Stimulated activated CD4-positive, alpha-beta T cell treated with anti-CD3 and anti-CD28 coated beads, Interleukin-15, amount 100 ng/mL, for 1 hour (primary cell): Measurements from ENCODE around the gene KLHDC9.
"Not testable (repeated sequence)": the region's sequence is repeated elsewhere in the genome, so short reads cannot be mapped to it uniquely, and the experiment has no call there.

ENCODE experiments used
- DNase-seq, 2 donors: peaks; one replicate each; pipeline ENCODE4 v3.0.0-alpha.2; 2020; ENCODE audit warnings: low read depth in 1 of 2, low spot score in 1 of 2

Gene KLHDC9, protein sequence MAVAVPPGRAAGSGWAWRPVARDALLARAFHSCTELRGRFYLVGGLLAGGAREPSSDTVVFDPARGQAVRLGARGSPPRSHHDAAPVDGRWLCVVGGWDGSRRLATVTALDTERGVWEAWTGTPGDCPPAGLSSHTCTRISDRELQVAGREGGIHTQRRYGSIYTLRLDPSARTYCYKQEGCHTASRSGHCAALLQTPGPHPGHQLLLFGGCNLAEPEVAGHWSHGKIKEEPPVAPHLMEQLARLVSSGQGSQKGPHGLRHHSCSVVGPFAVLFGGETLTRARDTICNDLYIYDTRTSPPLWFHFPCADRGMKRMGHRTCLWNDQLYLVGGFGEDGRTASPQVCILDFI

DNA sequence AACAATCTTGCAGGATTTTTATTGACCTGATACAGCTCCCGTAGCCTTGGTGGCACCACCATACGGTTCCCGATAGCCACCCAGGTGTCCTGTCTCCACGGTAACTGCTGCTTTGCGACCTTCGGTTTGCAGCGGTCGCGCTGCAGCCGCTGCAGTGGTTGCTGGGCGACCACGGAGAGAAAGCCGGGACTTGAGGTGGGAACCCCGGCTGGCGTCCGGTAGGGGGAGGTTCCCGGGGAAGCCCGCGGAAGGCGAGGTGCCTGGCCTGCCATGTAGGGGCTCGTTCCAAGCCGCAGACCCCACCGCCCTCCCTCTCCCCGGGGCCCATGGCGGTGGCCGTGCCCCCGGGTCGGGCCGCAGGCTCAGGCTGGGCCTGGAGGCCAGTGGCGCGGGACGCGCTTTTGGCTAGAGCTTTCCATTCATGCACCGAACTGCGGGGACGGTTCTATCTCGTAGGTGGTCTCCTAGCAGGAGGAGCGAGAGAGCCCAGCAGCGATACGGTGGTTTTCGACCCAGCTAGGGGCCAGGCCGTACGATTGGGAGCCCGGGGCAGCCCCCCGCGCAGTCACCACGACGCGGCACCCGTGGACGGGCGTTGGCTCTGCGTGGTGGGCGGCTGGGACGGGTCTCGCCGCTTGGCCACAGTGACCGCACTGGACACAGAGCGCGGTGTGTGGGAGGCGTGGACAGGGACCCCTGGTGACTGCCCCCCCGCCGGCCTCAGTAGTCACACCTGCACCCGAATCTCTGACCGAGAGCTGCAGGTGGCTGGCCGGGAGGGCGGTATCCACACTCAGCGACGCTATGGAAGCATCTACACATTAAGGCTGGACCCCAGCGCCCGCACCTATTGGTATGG, at the start of gene KLHDC9:
Gene KLHDC9 (plus strand): TSS at position 152 of the 859 bp plus-strand sequence. CDS start 175 bp downstream, at position 327.
- peak; percentile 36 for DNase-seq

DNA sequence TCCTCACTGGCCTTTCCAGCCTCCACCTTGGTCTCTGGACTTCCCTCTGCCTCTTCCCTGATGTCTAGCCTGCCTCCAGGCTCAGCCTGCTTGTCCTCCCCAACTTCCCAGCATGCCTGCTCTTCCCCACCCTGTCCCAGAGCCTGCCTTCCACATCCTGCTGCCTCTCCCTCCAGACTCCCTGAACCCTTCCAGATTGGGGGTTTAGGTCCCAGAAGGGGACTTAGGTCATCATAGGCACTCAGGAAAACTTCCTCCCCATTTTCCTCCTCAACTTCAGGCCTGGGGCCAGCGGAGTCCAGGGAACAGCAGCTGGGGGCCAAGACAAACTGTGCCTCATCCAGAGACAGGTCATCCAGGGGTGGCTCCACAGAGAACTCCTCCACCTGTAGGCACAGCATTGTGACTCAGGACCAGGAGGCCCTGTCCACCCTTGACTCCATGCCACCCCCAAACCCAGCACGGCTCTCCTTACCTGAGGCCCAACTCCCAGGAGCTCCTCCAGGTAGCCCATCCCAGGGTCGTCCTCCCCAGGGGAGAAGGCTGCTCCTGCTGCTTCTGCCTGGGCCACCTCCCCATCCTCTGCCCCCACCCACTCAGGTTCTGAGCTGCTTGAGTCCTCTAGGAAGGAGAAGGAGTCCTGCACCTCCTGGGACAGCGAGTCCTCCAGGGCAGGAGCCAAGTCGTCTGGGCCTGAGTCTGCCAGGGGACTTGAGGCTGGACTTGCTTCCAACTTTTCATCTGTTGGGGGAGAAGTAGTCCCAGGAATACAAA, 49.0 kb upstream of the KLHDC9 start:
- DNase-seq, result no peak

DNA sequence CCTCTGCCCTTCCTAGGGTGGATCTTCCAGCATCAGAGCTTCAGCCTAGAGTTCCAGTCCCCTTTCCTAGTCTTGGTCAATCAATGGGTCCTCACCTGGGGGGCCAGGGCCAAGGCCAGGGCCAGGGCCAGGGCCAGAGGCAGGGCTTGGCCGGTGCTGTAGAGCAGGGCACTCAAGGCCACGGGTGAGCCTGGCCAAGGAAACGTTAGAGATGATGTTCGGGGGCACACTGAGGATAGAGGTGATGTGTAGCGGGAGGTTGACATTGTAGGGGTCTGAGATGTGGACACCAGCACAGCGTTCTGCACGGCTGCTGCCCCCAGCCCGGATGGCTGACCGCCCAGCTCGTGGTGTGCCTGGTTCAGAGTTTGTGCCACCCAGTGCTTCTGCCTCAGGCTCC, 46.9 kb upstream of the KLHDC9 start:
- DNase-seq, result no peak

DNA sequence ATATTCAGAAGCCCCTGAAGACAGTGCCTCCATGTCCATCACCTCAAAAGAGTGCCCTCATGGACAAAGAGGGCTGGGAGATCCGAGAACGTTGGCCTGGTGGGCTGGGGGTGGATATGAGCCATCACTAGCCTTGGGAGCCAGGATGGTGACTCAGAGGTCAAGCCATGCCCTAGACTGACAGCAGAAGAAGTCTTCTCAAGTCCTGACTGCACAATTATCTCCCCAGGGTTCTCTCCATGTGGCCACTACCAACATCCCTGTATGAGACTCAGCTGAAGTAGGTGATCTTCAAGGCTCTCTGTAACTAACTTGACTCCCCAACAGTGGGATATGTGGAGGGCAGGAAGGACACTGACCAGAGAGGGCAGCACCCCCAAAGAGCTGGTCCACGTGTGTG, 45.3 kb upstream of the KLHDC9 start:
- no peak for DNase-seq

DNA sequence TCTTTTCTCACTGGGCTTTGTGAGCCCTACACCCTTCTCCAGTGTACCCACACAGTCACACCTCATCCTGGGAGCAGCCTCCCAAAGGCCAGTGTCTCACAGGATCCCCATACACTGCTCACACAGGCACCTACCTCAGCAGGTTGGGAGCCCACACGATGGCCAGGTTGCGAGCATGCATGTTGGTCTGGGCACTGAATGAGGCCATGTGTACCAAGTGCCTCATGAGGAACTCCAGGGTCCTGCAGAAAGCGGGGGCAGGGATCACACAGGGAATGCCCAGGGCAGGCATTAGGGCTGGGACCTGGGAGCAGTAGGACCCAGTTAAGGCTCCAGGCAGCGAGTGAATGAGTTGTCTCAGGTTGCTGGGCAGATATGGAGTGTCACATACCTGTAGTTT, 43.9 kb upstream of the KLHDC9 start:
- DNase-seq, result no peak

DNA sequence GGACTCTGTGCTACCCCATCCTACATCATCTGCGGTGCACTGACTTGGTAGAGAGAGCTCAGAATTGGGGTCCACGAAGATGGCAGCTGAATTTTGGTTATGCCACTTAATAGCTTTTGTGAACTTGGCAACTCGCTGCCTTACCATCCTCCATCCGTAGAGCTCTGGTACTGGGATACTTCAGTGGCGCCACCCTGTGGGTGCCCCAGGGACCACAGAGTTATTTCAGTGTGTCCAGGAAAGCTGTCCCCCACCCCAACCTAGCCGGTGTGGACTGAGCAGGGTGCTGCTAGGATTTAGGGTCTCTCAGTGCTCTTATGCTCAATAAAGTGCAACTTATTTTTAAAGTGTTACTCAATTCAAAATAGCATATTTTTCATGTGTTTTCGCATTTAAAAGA, 43.4 kb upstream of the KLHDC9 start:
- DNase-seq, result no peak

DNA sequence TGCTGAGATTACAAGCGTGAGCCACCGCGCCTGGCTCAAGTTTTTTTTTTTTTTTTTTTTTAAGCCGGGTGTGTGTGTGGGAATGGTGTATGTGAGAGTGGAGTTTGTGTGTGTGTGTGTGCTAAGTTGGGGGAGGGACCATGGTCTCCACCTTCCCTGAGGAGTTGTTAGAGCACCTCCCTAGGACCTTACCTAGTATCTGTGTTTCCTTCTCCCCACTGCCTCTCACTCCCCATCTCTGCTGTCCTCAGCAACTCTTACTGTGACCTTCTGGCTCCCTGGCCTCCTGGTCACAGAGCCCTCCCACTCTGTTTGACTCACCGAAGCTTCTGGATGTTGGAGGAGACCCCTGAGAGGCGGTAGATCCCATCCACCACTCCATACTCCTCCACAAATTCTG, 38.9 kb upstream of the KLHDC9 start:
- no peak for DNase-seq

DNA sequence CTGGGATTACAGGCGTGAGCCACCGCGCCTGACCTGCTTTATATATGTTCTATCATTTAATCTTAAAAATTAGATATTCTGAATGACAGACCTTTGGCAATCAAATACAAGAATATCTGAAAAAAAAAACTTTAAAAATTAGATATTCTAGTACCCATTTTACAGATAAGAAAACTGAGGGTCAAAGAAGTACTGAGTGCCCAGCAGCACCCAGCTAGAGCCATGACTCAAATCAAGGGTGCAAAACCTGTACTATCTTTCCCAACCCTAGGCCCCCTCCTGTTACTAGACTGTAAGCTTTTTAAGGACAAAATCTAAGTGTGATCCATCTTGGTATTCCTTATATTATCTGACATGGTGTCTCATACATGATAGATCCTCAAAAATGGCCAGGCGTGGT, 36.7 kb upstream of the KLHDC9 start:
- no peak for DNase-seq

DNA sequence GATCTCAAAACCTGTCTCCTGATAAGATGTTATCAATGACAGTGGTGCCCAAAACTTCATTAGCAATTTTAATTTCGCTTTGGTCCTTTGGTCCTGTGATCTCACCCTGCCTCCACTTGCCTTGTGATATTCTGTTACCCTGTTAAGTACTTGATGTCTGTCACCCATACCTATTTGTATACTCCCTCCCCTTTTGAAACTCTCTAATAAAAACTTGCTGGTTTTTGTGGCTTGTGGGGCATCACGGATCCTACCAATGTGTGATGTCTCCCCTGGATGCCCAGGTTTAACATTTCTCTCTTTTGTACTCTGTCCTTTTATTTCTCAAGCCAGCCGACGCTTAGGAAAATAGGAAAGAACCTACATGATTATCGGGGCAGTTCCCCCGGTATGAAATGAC, 34.2 kb upstream of the KLHDC9 start:
- not testable (repeated sequence) for DNase-seq

DNA sequence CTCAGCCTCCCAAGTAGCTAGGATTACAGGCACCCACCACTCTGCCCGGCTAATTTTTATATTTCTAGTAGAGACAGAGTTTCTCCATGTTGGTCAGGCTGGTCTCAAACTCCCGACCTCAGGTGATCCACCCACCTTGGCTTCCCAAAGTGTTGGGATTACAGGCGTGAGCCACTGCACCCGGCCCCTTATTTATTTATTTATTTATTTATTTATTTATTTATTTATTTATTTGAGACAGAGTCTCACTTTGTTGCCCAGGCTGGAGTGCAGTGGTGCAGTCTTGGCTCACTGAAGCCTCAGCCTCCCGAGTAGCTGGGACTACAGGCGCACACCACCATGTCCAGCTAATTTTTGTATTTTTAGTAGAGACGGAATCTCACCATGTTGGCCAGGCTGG, 32.5 kb upstream of the KLHDC9 start:
- not testable (repeated sequence) for DNase-seq

DNA sequence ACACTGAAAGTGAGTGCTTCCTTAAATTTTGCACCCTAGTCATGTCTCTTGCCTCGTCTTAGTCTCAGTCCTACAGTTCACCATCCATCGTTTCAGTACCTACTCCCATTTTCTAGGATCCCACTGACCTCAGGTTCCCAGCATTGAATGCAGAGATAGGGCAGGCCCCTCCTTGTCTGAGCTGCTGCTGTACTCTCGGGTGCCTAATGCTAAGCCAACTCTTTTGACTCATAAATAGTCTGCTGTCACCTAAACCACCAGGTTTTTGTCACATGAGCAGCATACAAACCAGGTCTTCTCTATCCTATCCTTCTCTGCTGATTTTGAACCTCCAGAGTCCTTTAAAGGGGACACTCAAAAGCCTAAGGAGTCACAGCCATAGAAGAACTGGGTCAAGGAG, 31.5 kb upstream of the KLHDC9 start:
- DNase-seq, result no peak

DNA sequence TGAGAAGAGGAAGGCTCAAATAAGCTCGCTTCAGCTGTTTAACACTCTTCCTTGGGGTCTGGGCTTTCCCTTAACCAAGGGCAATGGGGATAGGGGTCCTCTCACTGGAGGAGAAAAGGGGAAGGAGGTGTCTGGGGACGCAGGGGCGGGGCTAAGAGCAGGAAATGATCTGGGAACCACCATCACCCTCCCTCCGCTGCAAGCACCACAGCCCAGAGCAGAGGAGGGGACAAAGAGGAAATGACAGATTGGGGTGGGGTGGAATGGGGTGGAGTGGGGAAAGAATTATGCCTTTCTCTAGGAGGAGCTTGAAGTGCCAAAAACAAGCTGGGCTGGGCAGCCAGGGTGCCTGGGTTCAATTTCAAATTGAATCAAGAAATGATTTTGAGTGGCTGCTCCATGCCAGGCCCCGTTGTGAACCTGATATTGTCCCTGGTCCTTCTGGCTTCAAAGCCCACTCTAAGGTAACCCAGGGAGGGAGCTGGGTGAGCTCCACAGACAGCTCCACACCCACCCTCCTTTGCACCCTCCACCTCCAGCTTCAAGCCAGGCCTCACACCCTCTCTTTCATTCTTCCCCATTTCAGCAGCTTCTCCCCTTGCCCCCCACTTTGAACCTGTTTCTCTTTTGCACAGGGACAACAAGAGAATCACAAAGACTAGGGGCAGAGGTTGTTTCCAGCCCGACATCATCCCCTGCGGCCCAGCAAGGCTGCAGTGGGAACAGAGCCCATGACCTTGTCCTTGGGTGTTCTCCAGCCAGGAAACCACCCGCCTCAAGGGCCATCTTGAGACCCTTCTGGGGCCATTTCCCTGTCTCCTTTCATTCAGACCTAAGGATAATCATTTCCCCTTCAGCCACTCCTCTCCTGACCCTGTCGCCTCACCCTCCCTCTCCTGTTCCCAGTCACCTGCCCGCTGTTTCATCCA, 29.6 kb upstream of the KLHDC9 start:
- DNase-seq, result peak; percentile 49 to 66

DNA sequence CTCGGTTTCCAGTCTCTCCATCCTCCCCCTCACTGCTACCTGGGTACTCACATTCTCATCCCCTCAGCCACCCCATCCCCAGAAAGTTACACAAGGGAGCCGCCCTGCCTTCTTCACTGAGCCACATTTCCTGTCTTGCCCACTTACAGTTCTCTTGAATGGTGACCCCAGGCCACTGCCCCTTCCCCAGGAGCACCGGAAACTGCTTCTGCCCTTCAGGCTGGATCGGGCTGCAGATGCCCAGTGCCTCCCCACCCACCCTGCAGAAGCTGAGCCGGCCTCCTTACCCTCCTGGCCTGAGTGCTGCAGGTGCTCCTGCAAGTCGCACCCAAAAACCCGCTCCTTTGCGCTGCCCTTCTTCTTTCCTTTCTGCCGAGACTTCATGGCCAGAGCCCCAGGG, 28.9 kb upstream of the KLHDC9 start:
- DNase-seq, result no peak

DNA sequence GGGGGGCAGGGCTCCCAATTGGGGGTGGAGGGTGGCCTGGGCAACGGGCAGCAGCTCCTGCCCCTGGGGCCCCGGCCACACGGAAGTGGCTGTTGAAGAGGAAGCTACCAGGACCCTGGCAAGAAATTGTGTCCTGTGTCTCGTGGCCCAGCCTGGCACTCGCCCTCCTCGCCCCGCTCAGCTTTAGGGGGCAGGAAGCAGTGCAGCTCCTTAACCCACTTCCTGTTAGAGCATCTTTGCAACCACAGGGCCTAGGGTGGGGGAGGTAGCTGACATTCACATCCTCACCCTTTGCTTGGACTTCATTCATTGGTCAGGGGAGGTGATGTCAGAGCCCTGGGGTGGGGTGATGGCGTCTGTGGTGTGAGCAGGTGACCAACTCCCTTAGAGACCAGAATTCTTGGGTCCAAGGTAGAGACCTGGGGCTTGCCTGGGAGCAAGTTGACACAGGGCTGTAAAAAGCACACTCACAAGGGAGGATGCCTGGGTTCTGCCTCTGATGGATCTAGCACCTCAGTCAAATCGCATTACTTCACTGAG, 28.4 kb upstream of the KLHDC9 start, which contains the start of gene ARHGAP30:
Gene ARHGAP30 (minus strand): TSS at position 161 of the 540 bp plus-strand sequence. CDS start 267 bp downstream, outside the sequence.
- peak; percentile 46 to 67 for DNase-seq

DNA sequence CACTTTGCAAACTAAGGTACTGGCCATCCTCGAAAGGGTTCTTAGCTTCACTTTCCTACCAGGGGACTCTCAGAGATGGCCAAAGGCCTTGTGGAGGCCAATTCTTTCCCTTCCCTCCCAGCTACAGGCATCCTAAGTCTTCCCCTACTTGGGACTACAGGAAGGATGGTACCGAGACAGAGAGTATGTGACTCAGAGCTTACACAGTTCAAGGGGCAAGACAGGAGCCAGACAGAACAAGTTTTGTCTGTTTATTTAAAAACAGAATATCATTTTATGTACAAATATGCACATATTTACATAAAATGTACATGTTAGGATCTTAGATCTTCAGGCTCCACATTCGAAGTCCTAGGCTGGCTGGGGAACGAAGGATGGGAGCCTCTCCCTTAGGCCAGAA, 27.4 kb upstream of the KLHDC9 start:
- no peak for DNase-seq

DNA sequence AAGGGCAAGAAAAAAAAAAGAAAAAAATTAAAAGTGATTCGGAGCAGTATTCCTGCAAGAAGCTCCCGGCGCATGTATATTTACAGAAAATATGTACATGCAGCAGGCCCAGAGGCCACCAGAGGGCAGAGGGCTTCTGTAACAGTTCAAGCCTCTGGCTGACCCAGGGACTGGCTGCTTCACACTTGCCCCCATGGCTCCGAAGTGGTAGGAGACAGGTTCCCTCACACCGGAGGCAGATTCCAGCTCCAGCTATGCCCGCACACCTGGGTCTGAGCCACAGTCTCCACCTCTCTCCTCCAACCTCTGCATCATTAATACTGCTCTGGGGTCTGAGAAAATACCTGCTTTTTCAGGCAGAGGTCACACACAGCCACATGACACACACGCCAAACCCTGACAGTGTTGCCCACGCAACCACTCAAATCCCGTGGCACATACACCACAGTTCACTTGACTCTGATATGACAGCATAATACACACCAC, 26.2 kb upstream of the KLHDC9 start:
- DNase-seq, result no peak

DNA sequence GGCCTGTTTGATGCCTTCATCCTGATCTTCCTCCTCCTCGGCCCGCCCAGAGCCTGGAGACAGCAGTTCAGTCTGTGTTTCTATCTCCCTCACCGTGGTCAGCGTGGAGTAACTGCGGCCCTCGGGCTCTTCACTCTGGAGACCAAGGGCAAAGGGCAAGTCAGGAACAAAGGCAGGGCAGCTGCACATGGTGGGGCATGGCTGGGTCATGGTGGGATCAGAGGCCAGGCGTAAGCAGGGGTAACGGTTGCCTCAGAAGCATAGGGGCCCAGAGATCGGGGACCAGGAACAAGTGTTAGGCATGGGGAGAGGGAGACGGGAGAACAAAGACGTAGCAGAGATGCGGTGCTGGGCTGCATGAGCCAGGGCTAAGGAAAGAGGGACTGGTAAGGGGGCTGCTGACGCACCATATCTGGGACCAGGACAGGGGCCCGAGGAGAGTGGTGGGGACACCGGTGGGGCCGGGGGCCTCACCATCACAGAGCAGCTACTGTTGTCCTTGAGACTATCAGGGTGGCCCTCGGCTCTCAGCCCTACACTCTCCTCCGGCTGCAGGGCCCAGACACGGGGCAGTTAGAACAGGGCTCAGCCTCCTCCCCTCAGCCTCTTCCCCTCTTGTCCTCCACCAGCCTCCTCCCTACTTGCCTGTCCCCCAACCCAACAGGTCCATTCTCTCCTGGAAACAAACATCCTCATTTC, 25.3 kb upstream of the KLHDC9 start:
- DNase-seq, result no peak

DNA sequence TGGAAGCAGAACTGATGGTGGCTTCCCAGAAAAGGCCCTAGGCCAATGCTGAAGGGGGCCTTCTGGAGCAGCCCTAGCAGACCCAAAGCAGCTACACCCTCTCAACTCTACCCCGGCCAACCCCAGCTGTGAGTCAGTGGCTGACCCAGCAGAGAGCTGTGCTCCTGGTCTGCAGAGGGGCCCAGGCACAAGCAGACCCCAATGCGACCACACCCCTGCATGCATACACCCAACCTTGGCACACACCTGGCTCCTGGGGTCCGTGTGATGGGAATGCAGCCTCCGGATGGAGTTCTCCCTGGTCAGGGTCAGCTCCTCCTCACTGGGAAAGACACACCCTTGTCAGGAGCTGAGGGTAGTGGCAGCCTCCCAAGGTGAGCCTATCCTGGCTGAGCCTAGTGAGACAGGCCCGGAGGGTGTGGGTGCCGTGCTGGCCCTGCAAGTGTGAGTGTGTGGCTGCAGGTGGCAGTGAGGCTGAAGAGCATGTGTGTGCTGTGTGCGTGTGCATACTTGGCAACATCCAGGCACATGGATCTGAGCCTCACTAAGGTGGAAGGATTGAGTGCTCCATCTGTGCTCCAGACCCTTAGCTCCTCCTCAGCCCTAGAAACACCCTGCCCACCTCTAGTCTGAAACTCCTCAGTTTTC, 24.6 kb upstream of the KLHDC9 start:
- DNase-seq, result no peak
